HG03575 (cell line): ENCODE results near the gene FAM83E.
"Not testable (repeated sequence)": the region's sequence is repeated elsewhere in the genome, so short reads cannot be mapped to it uniquely, and the experiment has no call there.

ENCODE experiments used
- ATAC-seq: cut with Tn5 transposase; IDR thresholded peaks from one replicate; pipeline ENCODE4 v1.9.1; 2021; ENCODE audit not compliant: unreplicated experiment, insufficient number of reproducible peaks, low FRiP score; ENCODE audit errors: extremely low read depth

Gene FAM83E

GRCh38 chr19:48644355-48644754 is 29.5 kb upstream of the FAM83E start:
- no peak for ATAC-seq

- ATAC-seq = no peak
Measured at GRCh38 chr19:48642862-48643261, 28.0 kb upstream of the FAM83E start.

GRCh38 chr19:48641850-48642249 is 27.0 kb upstream of the FAM83E start:
- ATAC-seq = no peak

GRCh38 chr19:48639483-48640375 is 24.9 kb upstream of the FAM83E start:
- ATAC-seq = no peak

- ATAC-seq = no peak
Measured at GRCh38 chr19:48638831-48639381, 24.0 kb upstream of the FAM83E start.

- no peak for ATAC-seq
Measured at GRCh38 chr19:48637948-48638830, 23.3 kb upstream of the FAM83E start.

GRCh38 chr19:48637449-48637947 is 22.6 kb upstream of the FAM83E start:
- ATAC-seq = no peak

- no peak for ATAC-seq
Measured at GRCh38 chr19:48636859-48637448, 22.1 kb upstream of the FAM83E start, which contains the start of gene DBP. Gene DBP, minus strand, starts transcription at chr19:48637379. Its CDS starts 385 bp downstream, at chr19:48636994.

GRCh38 chr19:48635966-48636858 is 21.3 kb upstream of the FAM83E start:
- no peak for ATAC-seq

- no peak for ATAC-seq
Measured at GRCh38 chr19:48635263-48635965, 20.5 kb upstream of the FAM83E start.

GRCh38 chr19:48634424-48635262 is 19.8 kb upstream of the FAM83E start:
- no peak for ATAC-seq

GRCh38 chr19:48634036-48634342 is 19.1 kb upstream of the FAM83E start:
- ATAC-seq = no peak

GRCh38 chr19:48633148-48634035 is 18.5 kb upstream of the FAM83E start:
- no peak for ATAC-seq

- no peak for ATAC-seq
Measured at GRCh38 chr19:48632692-48633147, 17.8 kb upstream of the FAM83E start.

- ATAC-seq = not testable (repeated sequence)
Measured at GRCh38 chr19:48632286-48632685, 17.4 kb upstream of the FAM83E start.

GRCh38 chr19:48631225-48631624 is 16.3 kb upstream of the FAM83E start:
- ATAC-seq = no peak
